Ishikawa (cell line): ENCODE measurements around the gene KCNB1.

Experiments
- CEBPB ChIP-seq: IDR thresholded peaks from 2 replicates; pipeline ENCODE4 v1.6.1; 2012
- CREB1 ChIP-seq: IDR thresholded peaks from 2 replicates; pipeline ENCODE4 v1.6.1; 2012; ENCODE audit warnings: low read depth
- EGR1 ChIP-seq: IDR thresholded peaks from 2 replicates; pipeline ENCODE4 v1.6.1; 2012
- EP300 ChIP-seq: IDR thresholded peaks from 2 replicates; pipeline ENCODE4 v1.6.1; 2012; ENCODE audit warnings: borderline replicate concordance
- FOXM1 ChIP-seq: IDR thresholded peaks from 2 replicates; pipeline ENCODE4 v1.6.1; 2012; ENCODE audit warnings: low read depth, borderline replicate concordance
- NFIC ChIP-seq: IDR thresholded peaks from 2 replicates; pipeline ENCODE4 v1.6.1; 2012
- RAD21 ChIP-seq: IDR thresholded peaks from 2 replicates; pipeline ENCODE4 v1.6.1; 2012; ENCODE audit warnings: low read depth
- REST ChIP-seq: IDR thresholded peaks from 2 replicates; pipeline ENCODE4 v1.6.1; 2012; ENCODE audit warnings: low read depth, mild to moderate bottlenecking
- TAF1 ChIP-seq: IDR thresholded peaks from 2 replicates; pipeline ENCODE4 v1.6.1; 2012; ENCODE audit warnings: low read depth, mild to moderate bottlenecking
- TCF12 ChIP-seq: IDR thresholded peaks from 2 replicates; pipeline ENCODE4 v1.6.1; 2012; ENCODE audit warnings: low read depth
- TEAD4 ChIP-seq: IDR thresholded peaks from 2 replicates; pipeline ENCODE4 v1.6.1; 2012
- YY1 ChIP-seq: IDR thresholded peaks from 2 replicates; pipeline ENCODE4 v1.6.1; 2012; ENCODE audit warnings: low read depth
- ZBTB7A ChIP-seq: IDR thresholded peaks from 2 replicates; pipeline ENCODE4 v1.6.1; 2012; ENCODE audit warnings: low read depth
- TF ChIP-seq, protein P1 (sequence below): IDR thresholded peaks from 2 replicates; pipeline ENCODE4 v1.6.1; 2012
- TF ChIP-seq, protein P2 (sequence below): IDR thresholded peaks from 2 replicates; pipeline ENCODE4 v1.6.1; 2012

The KCNB1 gene

DNA sequence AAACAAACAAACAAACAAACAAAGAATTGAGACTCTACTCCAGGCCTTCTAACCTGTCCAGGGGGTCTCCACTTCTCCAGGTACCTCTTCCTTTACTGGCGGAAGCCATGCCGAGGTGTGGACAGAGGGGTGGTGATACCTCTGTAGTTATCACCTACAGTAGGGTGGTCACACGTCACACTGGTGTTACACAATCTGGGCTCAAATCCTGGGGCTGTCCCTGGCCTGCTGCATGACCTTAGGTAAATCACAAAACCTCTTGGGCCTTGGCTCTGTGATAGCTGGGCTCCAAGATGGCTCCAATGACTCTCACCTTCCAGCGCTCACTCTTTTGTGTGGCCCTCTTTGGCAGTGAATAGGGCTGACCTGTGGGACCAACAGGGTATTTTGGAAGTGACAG is 127.8 kb downstream of the KCNB1 start:
- TF ChIP-seq TAF1 (no peak), YY1 (no peak), EP300 (no peak), RAD21 (no peak), CEBPB (no peak), CREB1 (no peak), TEAD4 (no peak)
- TF ChIP-seq, protein P1, sequence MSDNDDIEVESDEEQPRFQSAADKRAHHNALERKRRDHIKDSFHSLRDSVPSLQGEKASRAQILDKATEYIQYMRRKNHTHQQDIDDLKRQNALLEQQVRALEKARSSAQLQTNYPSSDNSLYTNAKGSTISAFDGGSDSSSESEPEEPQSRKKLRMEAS: no peak

DNA sequence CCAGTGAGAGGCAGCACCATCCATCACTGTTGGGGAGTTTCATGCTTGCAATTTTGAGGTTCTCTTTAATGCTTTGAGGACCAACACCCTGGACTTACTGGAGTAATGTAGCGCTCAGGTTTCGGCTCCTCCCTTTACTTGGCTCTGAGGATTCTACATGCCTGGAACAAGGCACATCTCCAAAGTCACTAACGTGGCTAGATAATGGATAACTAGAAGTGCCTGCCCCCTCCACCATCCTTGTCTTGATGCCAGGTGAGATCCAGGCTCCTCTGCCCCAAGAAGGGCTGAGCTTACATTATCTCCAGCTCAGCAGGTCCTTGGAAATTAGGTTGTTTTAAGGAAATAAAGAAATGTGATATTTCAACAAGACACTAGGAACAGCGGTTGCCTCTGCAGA is 129.1 kb downstream of the KCNB1 start:
- TF ChIP-seq RAD21: no peak
- no peak for TF ChIP-seq TEAD4
- TF ChIP-seq EP300: no peak
- TF ChIP-seq, protein P2, sequence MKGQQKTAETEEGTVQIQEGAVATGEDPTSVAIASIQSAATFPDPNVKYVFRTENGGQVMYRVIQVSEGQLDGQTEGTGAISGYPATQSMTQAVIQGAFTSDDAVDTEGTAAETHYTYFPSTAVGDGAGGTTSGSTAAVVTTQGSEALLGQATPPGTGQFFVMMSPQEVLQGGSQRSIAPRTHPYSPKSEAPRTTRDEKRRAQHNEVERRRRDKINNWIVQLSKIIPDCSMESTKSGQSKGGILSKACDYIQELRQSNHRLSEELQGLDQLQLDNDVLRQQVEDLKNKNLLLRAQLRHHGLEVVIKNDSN: no peak
- no peak for TF ChIP-seq NFIC
- TF ChIP-seq TCF12: no peak
- TF ChIP-seq YY1: no peak

DNA sequence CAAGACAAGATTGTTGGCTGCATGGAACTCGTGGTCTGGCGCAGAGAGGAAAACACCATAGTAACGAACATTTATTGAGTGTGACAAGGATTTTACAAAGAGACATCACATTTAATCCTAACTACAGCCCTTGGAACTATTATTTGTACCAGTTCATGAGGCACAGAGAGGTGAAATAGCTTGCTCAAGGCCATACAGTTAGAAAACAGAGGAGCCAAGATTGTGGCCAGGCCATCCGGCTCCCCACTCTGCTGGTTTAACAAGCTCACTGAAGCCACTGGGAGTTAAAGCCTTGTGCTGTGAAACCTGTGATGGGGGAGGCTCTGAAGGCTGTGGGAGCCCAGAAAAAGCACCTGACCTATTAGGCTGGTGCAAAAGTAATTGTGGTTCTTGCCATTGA is 129.7 kb downstream of the KCNB1 start:
- TF ChIP-seq CREB1 (no peak), TCF12 (no peak), EGR1 (no peak), TEAD4 (no peak), YY1 (no peak), FOXM1 (no peak), TAF1 (no peak), ZBTB7A (no peak)
- TF ChIP-seq, protein P1: no peak
- TF ChIP-seq, protein P2: no peak

- TF ChIP-seq NFIC (no peak), RAD21 (no peak), EP300 (no peak)
Measured at GRCh38 chr20:49351775-49352174, 130.7 kb downstream of the KCNB1 start.

GRCh38 chr20:49349694-49350252 is 132.7 kb downstream of the KCNB1 start:
- TF ChIP-seq, protein P1: no peak
- no peak for TF ChIP-seq EGR1

DNA sequence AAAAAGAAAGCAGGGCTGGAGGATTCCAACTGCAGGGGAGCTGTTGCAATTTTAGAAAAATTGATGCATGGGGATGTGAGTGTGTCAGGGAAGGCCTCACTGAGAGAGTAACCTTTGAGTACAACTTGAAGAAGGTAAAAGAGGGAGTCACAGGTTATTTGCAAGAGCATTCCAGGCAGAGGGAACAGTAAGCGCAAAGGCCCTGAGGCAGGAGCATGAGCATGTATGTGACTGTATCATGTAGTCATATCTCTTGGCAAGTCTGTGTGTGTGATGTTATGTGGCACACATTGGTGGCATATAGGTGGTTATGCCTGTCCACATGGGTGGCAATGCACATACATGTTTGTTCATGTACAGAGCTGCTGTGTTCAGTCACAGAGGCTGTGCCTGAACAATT is 133.4 kb downstream of the KCNB1 start:
- TF ChIP-seq TCF12 (no peak), FOXM1 (no peak), ZBTB7A (no peak), TAF1 (no peak), RAD21 (no peak), EP300 (no peak)

GRCh38 chr20:49348563-49348962 is 133.9 kb downstream of the KCNB1 start:
- TF ChIP-seq NFIC: no peak
- no peak for TF ChIP-seq EGR1
- no peak for TF ChIP-seq TEAD4
- no peak for TF ChIP-seq CEBPB

GRCh38 chr20:49347156-49347555 is 135.3 kb downstream of the KCNB1 start:
- TF ChIP-seq RAD21 (no peak), REST (no peak), CEBPB (no peak)
- TF ChIP-seq, protein P2: no peak

DNA sequence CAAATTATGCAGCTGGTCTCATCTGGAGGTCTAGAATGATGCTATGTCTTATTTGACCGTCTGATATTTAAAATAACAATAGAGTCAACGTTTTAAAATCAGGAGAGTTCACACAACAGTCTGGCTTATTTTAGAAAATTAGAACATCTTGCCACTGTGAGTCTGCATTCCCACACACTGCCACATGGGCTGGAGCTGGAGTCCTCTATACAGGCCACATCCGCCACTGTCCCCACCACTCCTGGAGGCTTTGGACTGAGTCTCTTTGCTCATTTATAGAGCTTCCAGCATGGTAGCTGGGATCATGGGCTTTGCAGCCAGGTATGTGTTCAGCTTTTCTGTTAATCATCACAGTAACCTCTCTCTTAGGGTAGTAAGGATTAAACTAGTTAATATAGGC is 135.8 kb downstream of the KCNB1 start:
- no peak for TF ChIP-seq ZBTB7A
